ENCODE measurements around the gene ENC1. TPM values are rescaled to one million over a fixed set of nuclear protein-coding genes. Genes with fewer than 3 reads are reported as not detected.

Gene ENC1
- total and polyA plus RNA-seq, 2 of the 8 experiments (the other 6 are each of a cell fraction or from before 2014, with no cell fraction given) = 5.5 to 13.2 TPM

- H3K4me1 ChIP-seq (replicated peaks in 1 of 4; ENCODE audit: control insufficient read depth in 3 of 4, insufficient read depth in 4 of 4, low read length in 3 of 4) = no peaks in the 10 kb centered on the region
Measured at GRCh38 chr5:74613283-74613682, 27.2 kb downstream of the ENC1 start.

More at GRCh38 chr5:74613283-74613682, 27.2 kb downstream of the ENC1 start:
- Histone ChIP-seq H3K56ac (replicated peaks; ENCODE audit: insufficient read length, low read depth, low read length) (no peak overlapping the region), H3K27ac (ENCODE audit: low read depth, low read length) (no peak overlapping the region), H3K4me2 (ENCODE audit: insufficient read depth in 1 of 2, low read depth in 2 of 2, low read length in 2 of 2) (no peak overlapping the region), H3K14ac (ENCODE audit: insufficient read length) (no peak overlapping the region), H3K79me2 (ENCODE audit: control insufficient read depth in 1 of 2, insufficient read depth in 2 of 2, low read length in 2 of 2) (no peaks in the 10 kb centered on the region), H2BK15ac (ENCODE audit: low read length) (no peak overlapping the region), H3K9me3 (ENCODE audit: insufficient read depth in 2 of 2, low read depth in 1 of 2, low read length in 1 of 2) (no peaks in the 10 kb centered on the region), H2BK20ac (ENCODE audit: low read length) (no peak overlapping the region), H3K23ac (ENCODE audit: insufficient read length) (no peak overlapping the region), H3K79me1 (ENCODE audit: low read depth, low read length) (no peaks in the 10 kb centered on the region), H3K36me3 (ENCODE audit: control insufficient read depth in 2 of 4, insufficient read depth in 4 of 4, low read length in 3 of 4) (no peaks in the 10 kb centered on the region), H2BK120ac (replicated peaks; ENCODE audit: low read depth, low read length) (no peak overlapping the region), H4K5ac (ENCODE audit: insufficient read length, low read depth, low read length) (no peak overlapping the region), H2AK5ac (ENCODE audit: low read depth, low read length) (no peak overlapping the region), H3K4me3 (ENCODE audit: extremely low read depth in 1 of 4, insufficient read depth in 2 of 4, low read depth in 3 of 4, low read length in 4 of 4) (no peak overlapping the region), H2BK5ac (ENCODE audit: low read depth, low read length) (no peak overlapping the region), H4K8ac (ENCODE audit: extremely low read depth, insufficient read depth, low read length) (no peak overlapping the region), H3K27me3 (replicated peaks in 1 of 4; ENCODE audit: control insufficient read depth in 3 of 4, extremely low read depth in 1 of 4, insufficient read depth in 3 of 4, low read length in 3 of 4) (no peaks in the 10 kb centered on the region; a peak in 1 of 7 replicates), H3K23me2 (ENCODE audit: low read depth, low read length) (no peaks in the 10 kb centered on the region), H3K9ac (replicated peaks in 1 of 4; ENCODE audit: extremely low read depth in 1 of 4, low read depth in 3 of 4, low read length in 3 of 4) (no peak overlapping the region), H2BK12ac (ENCODE audit: low read depth, low read length) (no peak overlapping the region), H4K91ac (replicated peaks; ENCODE audit: insufficient read length, low read length) (no peak overlapping the region), H3K18ac (ENCODE audit: extremely low read depth, low read length) (no peak overlapping the region), H3K4ac (replicated peaks; ENCODE audit: insufficient read length, low read depth, low read length) (no peak overlapping the region), H4K20me1 (replicated peaks in 1 of 2; ENCODE audit: control insufficient read depth in 1 of 2, insufficient read depth in 2 of 2, low read length in 2 of 2) (no peaks in the 10 kb centered on the region), H2AFZ (ENCODE audit: low read length) (no peak overlapping the region)
- WGBS, 2 experiments (ENCODE audit: extremely low coverage in 1 of 2, insufficient coverage in 1 of 2, insufficient read length in 1 of 2, insufficient replicate concordance in 2 of 2, low coverage in 1 of 2, low lambda C conversion rate in 2 of 2, missing lambda C conversion rate in 1 of 2) = 53% methylated on average over 2 of the region's 2 CpGs; no CpG with 5 or more reads in 1 of the 2 experiments
- POLR2A ChIA-PET (ENCODE audit: partially characterized antibody) = interaction anchor here (3.4 kb wide), 1 partner anchor 27 kb away, joined by 12 read pairs; the partner anchor contains the start of gene ENC1
- DNase-seq (ENCODE audit: low read depth in 1 of 2, low spot score in 2 of 2) (no peak), FAIRE-seq (no peak)
- TF ChIP-seq SUZ12 (IDR thresholded peaks at IDR 0.05; ENCODE audit: low read length) (no peak), RXRA (IDR thresholded peaks at IDR 0.05; ENCODE audit: insufficient read depth, low read depth, low read length) (no peak), ZNF274 (IDR thresholded peaks at IDR 0.05; ENCODE audit: borderline replicate concordance, extremely low read depth, low read length) (no peak), SP4 (IDR thresholded peaks at IDR 0.05; ENCODE audit: low read length) (no peak), TCF12 (IDR thresholded peaks at IDR 0.05; ENCODE audit: low read depth, low read length) (no peak), CTBP2 (IDR thresholded peaks at IDR 0.05; ENCODE audit: borderline replicate concordance, insufficient read depth, insufficient read length, low read length) (no peak), SIX5 (IDR thresholded peaks at IDR 0.05; ENCODE audit: low read depth, low read length) (no peak)
- CTCF ChIA-PET (ENCODE audit: partially characterized antibody) = interaction anchor here (0.7 to 1.1 kb wide), 3 partner anchors 11 to 27 kb away, joined by 3 read pairs; no protein-coding TSS in a partner anchor
